HL-60 (cell line): ENCODE results near the gene NUP93.

Experiments
- GABPA ChIP-seq: IDR thresholded peaks from 2 replicates; pipeline ENCODE4 v1.6.1; 2012; ENCODE audit warnings: low read depth
- POLR2AphosphoS5 ChIP-seq: IDR thresholded peaks from 2 replicates; pipeline ENCODE4 v1.6.1; 2012; ENCODE audit warnings: low read depth
- SPI1 ChIP-seq: IDR thresholded peaks from 2 replicates; pipeline ENCODE4 v1.6.1; 2012; ENCODE audit warnings: low read depth, mild to moderate bottlenecking, borderline replicate concordance
- TF ChIP-seq, protein P1 (sequence below): IDR thresholded peaks from one replicate; pipeline ENCODE4 v1.5.1; 2011; ENCODE audit warnings: low read length, control low read depth, inconsistent platforms; ENCODE audit not compliant: insufficient read depth
- TF ChIP-seq, protein P2 (sequence below): IDR thresholded peaks from 2 replicates; pipeline ENCODE4 v1.6.1; 2012; ENCODE audit warnings: low read depth; ENCODE audit not compliant: insufficient replicate concordance

DNA sequence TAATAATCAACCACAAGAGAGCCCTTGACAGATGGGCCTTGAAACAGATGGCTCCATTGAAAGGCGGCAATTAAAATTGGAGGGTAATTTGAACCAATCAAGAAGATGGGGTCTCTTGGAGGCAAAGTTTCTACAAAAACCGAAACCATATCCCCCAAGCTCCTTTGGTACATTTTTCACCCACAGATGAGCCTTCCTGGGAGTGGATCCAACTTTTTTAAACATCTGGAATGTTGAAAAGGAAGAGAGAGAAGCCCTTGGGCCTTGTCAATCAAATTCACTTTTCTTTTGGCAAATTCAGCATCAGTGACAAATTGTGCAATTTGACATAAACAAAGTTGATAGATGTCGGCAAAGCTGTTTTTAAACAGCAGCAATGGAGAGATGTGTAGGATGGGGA, 13.2 kb upstream of the NUP93 start:
- TF ChIP-seq, protein P1, sequence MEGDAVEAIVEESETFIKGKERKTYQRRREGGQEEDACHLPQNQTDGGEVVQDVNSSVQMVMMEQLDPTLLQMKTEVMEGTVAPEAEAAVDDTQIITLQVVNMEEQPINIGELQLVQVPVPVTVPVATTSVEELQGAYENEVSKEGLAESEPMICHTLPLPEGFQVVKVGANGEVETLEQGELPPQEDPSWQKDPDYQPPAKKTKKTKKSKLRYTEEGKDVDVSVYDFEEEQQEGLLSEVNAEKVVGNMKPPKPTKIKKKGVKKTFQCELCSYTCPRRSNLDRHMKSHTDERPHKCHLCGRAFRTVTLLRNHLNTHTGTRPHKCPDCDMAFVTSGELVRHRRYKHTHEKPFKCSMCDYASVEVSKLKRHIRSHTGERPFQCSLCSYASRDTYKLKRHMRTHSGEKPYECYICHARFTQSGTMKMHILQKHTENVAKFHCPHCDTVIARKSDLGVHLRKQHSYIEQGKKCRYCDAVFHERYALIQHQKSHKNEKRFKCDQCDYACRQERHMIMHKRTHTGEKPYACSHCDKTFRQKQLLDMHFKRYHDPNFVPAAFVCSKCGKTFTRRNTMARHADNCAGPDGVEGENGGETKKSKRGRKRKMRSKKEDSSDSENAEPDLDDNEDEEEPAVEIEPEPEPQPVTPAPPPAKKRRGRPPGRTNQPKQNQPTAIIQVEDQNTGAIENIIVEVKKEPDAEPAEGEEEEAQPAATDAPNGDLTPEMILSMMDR = no peak
- TF ChIP-seq, protein P2, sequence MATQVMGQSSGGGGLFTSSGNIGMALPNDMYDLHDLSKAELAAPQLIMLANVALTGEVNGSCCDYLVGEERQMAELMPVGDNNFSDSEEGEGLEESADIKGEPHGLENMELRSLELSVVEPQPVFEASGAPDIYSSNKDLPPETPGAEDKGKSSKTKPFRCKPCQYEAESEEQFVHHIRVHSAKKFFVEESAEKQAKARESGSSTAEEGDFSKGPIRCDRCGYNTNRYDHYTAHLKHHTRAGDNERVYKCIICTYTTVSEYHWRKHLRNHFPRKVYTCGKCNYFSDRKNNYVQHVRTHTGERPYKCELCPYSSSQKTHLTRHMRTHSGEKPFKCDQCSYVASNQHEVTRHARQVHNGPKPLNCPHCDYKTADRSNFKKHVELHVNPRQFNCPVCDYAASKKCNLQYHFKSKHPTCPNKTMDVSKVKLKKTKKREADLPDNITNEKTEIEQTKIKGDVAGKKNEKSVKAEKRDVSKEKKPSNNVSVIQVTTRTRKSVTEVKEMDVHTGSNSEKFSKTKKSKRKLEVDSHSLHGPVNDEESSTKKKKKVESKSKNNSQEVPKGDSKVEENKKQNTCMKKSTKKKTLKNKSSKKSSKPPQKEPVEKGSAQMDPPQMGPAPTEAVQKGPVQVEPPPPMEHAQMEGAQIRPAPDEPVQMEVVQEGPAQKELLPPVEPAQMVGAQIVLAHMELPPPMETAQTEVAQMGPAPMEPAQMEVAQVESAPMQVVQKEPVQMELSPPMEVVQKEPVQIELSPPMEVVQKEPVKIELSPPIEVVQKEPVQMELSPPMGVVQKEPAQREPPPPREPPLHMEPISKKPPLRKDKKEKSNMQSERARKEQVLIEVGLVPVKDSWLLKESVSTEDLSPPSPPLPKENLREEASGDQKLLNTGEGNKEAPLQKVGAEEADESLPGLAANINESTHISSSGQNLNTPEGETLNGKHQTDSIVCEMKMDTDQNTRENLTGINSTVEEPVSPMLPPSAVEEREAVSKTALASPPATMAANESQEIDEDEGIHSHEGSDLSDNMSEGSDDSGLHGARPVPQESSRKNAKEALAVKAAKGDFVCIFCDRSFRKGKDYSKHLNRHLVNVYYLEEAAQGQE = no peak
- TF ChIP-seq POLR2AphosphoS5 (no peak), SPI1 (no peak), GABPA (no peak)
